Smooth muscle cell (in vitro differentiated cells): ENCODE measurements around the gene TRPM8. TPM values are rescaled to one million over a fixed set of nuclear protein-coding genes. Genes with fewer than 3 reads are reported as not detected.

Source experiments
- DNase-seq: peaks from one replicate; lab custom pipeline; 2025; ENCODE audit not compliant: unreplicated experiment; lab: John Stamatoyannopoulos, UW
- H2AFZ ChIP-seq: fragments of 200-600 bp; sonication (generic); 2 replicates; pipeline ENCODE4 v1.6.0; 2016; ENCODE audit warnings: antibody characterized with exemption, low read depth, mild to moderate bottlenecking
- H3F3A ChIP-seq: fragments of 200-600 bp; sonication (generic); 2 replicates; pipeline ENCODE4 v1.6.0; 2017; ENCODE audit warnings: antibody characterized with exemption, low read depth
- H3K27ac ChIP-seq: fragments of 200-600 bp; sonication (generic); 2 replicates; pipeline ENCODE4 v1.5.1; 2016; ENCODE audit warnings: low read depth, mild to moderate bottlenecking
- H3K27me3 ChIP-seq: fragments of 200-600 bp; sonication (generic); 2 replicates; pipeline ENCODE4 v1.6.1; 2016; ENCODE audit warnings: low read depth, mild to moderate bottlenecking
- H3K36me3 ChIP-seq: fragments of 200-600 bp; sonication (generic); 2 replicates; pipeline ENCODE4 v1.5.1; 2016; ENCODE audit warnings: low read depth
- H3K4me1 ChIP-seq: fragments of 200-600 bp; sonication (generic); 2 replicates; pipeline ENCODE4 v1.5.1; 2016; ENCODE audit warnings: low read depth
- H3K4me2 ChIP-seq: fragments of 200-600 bp; sonication (generic); 2 replicates; pipeline ENCODE4 v1.6.0; 2016; ENCODE audit warnings: mild to moderate bottlenecking
- H3K4me3 ChIP-seq: fragments of 200-600 bp; sonication (generic); 2 replicates; pipeline ENCODE4 v1.5.1; 2016; ENCODE audit warnings: mild to moderate bottlenecking
- H3K79me2 ChIP-seq: fragments of 200-600 bp; sonication (generic); 2 replicates; pipeline ENCODE4 v1.6.0; 2016; ENCODE audit warnings: low read depth, mild to moderate bottlenecking
- H3K9ac ChIP-seq: fragments of 200-600 bp; sonication (generic); 2 replicates; pipeline ENCODE4 v1.6.0; 2016; ENCODE audit warnings: low read depth
- H3K9me3 ChIP-seq: fragments of 200-600 bp; sonication (generic); replicated peaks from 2 replicates; pipeline ENCODE4 v1.5.1; 2016; ENCODE audit warnings: low read depth
- H4K20me1 ChIP-seq: fragments of 200-600 bp; sonication (generic); 2 replicates; pipeline ENCODE4 v1.6.0; 2016; ENCODE audit warnings: low read depth
- CTCF ChIP-seq: fragments of 200-600 bp; sonication (generic); IDR thresholded peaks from 2 replicates; pipeline ENCODE4 v1.5.1; 2017; ENCODE audit warnings: borderline replicate concordance, mild to moderate bottlenecking, antibody characterized with exemption; ENCODE audit not compliant: insufficient read depth, poor library complexity, severe bottlenecking
- WGBS: methylation state at CpG from one replicate; pipeline ENCODE4 v1.1.7; 2016; ENCODE audit warnings: low lambda C conversion rate; 5-methylcytosine and 5-hydroxymethylcytosine counted together
- polyA plus RNA-seq: library from polyadenylated mRNA; unstranded; fragments of >200 nt; fragmentation: Nextera tagmentation; extraction: Ambion mirVana; gene quantifications from 2 replicates; pipeline ENCODE4 v1.2.1, GENCODE V29; 2016
- total RNA-seq: library from RNA; depleted of rRNA; stranded (reverse); fragments of >200 nt; gene quantifications from 2 replicates; pipeline ENCODE4 v1.2.3, GENCODE V29; 2014

The TRPM8 gene
- total and polyA plus RNA-seq, 2 experiments from 2014 or later, result not detected

GRCh38 chr2:233976690-233977294 is 59.6 kb downstream of the TRPM8 start:
- no peak for DNase-seq
- no peak overlapping the region for H3K27ac ChIP-seq
- no peak overlapping the region for H2AFZ ChIP-seq
- WGBS, result 65% methylated on average over 8 of the region's 8 CpGs
- no peak overlapping the region for H3K9ac ChIP-seq
- H3K4me1 ChIP-seq, result peaks cover under 1% of the 10 kb centered on the region
- no peak overlapping the region for H3K4me3 ChIP-seq
- H3K36me3 ChIP-seq, result no peaks in the 10 kb centered on the region
- no peaks in the 10 kb centered on the region for H3K9me3 ChIP-seq
- peak; percentile 40 for TF ChIP-seq CTCF
- H3K79me2 ChIP-seq, result no peaks in the 10 kb centered on the region
- no peak overlapping the region for H3K4me2 ChIP-seq
- no peaks in the 10 kb centered on the region for H4K20me1 ChIP-seq
- no peaks in the 10 kb centered on the region for H3K27me3 ChIP-seq
- peaks cover 5% of the 10 kb centered on the region for H3F3A ChIP-seq

GRCh38 chr2:233977296-233977837 is 60.2 kb downstream of the TRPM8 start:
- no peak for DNase-seq
- 69% methylated on average over 8 of the region's 8 CpGs for WGBS
- Histone ChIP-seq H2AFZ (no peak overlapping the region), H3K9ac (no peak overlapping the region), H3F3A (peaks cover 7% of the 10 kb centered on the region), H3K27ac (no peak overlapping the region), H3K27me3 (no peaks in the 10 kb centered on the region), H3K4me2 (no peak overlapping the region), H3K9me3 (no peaks in the 10 kb centered on the region), H3K4me3 (no peak overlapping the region), H3K79me2 (no peaks in the 10 kb centered on the region), H3K36me3 (no peaks in the 10 kb centered on the region), H3K4me1 (peaks cover 4% of the 10 kb centered on the region), H4K20me1 (no peaks in the 10 kb centered on the region)
- TF ChIP-seq CTCF, result no peak

GRCh38 chr2:233979748-233980147 is 62.6 kb downstream of the TRPM8 start:
- Histone ChIP-seq H3K36me3 (no peaks in the 10 kb centered on the region), H3K4me2 (peak overlapping the region; percentile 23), H2AFZ (no peak overlapping the region), H3K9ac (no peak overlapping the region), H3K9me3 (no peaks in the 10 kb centered on the region), H3K4me3 (no peak overlapping the region), H3K27me3 (no peaks in the 10 kb centered on the region), H3K27ac (no peak overlapping the region), H3K4me1 (peaks cover 4% of the 10 kb centered on the region), H4K20me1 (no peaks in the 10 kb centered on the region), H3K79me2 (no peaks in the 10 kb centered on the region), H3F3A (peaks cover 7% of the 10 kb centered on the region)
- WGBS, result 67% methylated on average over 4 of the region's 4 CpGs
- no peak for TF ChIP-seq CTCF
- DNase-seq, result no peak
